Occipital lobe (tissue), 2 donors: ENCODE measurements around the gene BIN2. TPM values are rescaled to one million over a fixed set of nuclear protein-coding genes. Genes with fewer than 3 reads are reported as not detected.
"Not testable (repeated sequence)": the region's sequence is repeated elsewhere in the genome, so short reads cannot be mapped to it uniquely, and the experiment has no call there.

Experiments used
- DNase-seq: peaks from one replicate; lab custom pipeline; 2025; lab: John Stamatoyannopoulos, UW
- total RNA-seq: library from RNA; depleted of rRNA; stranded (reverse); fragments of >200 nt; gene quantifications from one replicate; pipeline ENCODE4 v1.2.3, GENCODE V29; 2014

Gene BIN2
- total RNA-seq, 1 donor from 2014 or later: 2.2 TPM

DNA sequence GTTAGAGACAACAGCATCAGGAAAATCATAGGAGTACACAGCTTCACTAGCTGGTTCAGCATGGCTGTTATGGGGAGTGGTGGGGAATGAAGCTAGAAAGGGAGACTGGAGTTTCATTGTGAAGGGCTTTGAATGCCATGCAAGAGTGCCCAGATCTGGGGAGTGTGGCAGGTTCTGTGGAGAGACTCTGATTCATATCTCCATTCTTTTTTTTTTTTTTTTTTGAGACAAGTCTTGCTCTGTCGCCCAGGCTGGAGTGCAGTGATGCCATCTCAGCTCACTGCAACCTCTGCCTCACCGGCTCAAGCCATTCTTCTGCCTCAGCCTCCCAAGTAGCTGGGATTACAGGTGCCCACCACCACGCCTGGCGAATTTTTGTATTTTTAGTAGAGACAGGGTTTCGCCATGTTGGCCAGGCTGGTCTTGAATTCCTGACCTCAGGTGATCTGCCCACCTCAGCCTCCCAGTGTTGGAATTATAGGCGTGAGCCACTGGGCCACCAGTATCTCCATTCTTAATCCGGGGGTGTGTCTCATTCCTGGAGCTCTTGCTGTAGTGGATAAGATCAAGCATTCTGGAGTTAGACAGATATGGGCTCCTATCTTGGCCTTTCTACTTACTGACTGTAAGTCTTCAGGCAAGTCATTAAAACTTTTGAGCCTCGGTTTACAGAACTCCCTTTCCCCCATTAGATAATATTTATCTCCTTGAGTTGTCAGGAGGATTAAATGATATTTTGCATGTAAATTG is 5.7 kb downstream of the BIN2 start:
- not testable (repeated sequence) for DNase-seq

DNA sequence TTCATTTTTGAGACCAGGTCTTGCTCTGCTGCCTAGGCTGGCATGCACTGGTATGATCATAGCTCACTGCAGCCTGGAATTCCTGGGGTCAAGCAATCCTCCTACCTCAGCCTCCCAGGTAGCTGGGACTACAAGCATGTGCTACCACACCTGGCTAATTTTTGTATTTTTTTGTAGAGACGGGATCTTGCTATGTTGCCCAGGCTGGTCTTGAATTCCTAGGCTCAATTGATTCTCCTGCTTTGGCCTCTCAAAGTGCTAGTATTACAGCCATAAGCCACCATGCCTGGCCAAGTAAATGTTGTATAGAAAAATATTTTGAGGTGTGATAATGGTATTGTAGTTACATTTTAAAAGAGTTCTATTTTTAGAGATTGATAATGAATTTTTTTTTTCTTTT is 12.6 kb downstream of the BIN2 start:
- DNase-seq: no peak

DNA sequence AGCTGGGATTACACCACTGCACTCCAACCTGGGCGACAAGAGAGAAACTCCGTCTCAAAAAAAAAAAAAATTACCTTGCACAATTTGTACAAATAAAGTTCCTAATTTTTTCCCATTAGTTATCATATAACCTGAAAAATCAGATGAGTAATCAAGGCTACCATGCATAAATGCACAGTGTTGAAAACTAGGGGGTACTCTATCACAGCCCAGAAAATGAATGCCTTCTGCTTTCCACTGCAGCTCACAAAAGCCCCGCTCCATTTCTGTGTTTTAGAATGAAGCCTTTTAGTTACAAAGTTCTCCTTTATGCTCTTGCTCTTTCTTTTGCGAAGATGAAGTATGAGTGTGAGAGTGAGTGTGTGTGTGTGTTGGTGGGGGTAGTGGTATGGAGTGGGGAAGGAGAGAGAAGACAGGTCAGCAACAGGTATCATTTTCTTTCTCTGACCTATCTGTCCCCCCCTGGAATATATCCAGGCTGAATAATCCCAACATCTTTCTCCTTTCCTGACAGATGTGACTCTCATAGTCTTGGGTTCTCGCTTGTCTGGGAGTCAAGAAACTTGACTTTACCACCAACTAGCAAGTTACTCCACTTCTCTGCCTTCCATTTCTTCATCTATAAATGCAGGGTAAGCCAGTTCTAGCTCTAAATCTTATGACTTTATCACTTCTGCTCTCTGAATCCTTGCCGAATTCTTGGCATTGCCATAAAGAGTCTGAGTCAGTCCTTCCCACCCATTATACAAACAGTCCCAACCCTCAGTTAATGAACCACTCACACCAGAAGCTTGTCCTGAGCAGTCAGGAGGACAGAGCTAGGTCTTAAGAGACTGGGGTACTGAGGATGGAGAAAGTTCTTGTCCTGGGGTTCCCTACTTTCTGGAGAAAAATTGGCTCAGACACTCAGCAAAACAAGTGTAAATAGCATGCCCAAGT is 16.1 kb downstream of the BIN2 start:
- DNase-seq: no peak

DNA sequence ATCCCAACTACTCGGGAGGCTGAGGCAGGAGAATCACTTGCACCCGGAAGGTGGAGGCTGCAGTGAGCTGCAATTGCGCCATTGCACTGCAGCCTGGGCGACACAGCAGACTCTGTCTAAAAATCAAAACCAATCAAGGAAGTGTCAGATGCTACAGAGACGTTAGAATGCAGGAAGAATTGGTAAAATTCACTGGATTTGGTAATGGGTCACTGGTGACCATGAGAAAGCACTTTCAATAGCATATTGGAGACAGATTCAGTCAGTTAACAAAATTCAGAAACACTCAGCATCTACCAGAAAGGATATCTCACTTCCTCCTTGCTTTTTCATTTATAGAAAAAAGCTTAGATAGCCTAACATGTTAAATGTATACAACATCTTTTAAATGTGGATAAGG is 17.5 kb downstream of the BIN2 start:
- DNase-seq: no peak

DNA sequence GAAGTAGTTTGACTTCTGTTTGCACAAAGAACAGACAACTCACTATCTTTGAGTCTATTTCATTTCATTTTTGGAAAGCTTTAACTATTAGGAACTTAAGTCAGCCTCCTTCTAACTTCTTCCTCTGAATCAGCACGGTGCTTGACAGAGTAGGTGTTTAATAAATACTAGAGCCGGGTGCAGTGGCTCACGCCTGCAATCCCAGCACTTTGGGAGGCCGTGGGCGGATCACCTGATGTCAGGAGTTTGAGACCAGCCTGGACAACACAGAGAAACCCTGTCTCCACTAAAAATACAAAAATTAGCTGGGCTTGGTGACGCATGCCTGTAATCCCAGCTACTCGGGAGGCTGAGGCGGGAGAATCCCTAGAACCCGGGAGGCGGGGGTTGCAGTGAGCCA is 23.2 kb downstream of the BIN2 start:
- not testable (repeated sequence) for DNase-seq

DNA sequence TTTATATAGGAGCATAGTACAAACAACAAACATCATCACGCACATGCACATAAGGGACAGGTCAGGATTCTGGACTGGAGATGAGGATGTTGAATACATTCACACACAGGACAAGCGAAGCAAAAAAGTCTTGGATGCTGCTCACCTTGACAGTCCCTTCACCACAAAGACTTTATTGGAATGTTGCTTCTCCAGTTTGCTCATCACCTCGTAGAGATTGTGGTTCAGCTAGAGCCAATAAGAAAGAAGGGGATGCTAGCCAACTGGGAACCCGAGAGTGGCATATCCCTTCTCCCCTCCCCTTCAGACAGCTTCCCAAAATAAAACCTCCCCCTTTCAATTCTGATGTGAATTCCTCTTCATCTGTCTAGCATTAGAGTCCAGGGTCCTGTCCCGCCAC is 28.3 kb downstream of the BIN2 start:
- DNase-seq: no peak

DNA sequence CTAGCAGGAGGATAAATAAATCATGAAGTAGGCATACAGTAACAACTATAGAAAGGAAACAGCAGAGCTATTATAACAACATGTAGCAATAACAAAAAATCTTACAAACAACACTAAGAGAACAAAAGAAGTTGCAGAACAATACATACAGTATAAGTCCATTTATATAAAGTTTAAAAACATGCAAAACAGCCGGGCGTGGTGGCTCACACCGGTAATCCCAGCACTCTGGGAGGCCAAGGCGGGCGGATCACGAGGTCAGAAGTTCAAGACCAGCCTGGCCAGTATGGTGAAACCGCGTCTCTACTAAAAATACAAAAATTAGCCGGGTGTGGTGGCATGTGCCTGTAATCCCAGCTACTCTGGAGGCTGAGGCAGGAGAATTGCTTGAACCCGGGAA is 29.9 kb downstream of the BIN2 start:
- not testable (repeated sequence) for DNase-seq

DNA sequence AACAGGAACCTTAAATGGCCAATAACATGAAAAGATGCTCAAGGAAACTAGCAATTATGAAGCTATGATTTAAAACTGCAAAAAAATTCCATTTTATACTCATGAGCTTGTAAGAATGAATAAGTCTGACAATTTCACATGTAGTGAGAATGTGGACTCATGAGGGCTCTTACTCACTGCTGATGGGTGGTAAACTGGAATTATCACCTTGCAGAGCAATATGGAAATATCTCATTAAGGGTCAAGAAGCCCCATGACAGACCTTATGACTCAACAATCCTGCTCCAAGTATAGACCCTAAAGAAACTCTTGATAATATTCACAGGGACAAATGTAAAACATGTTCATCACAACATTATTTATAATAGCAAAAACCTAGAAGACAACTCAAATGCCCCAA is 30.3 kb downstream of the BIN2 start:
- no peak for DNase-seq

DNA sequence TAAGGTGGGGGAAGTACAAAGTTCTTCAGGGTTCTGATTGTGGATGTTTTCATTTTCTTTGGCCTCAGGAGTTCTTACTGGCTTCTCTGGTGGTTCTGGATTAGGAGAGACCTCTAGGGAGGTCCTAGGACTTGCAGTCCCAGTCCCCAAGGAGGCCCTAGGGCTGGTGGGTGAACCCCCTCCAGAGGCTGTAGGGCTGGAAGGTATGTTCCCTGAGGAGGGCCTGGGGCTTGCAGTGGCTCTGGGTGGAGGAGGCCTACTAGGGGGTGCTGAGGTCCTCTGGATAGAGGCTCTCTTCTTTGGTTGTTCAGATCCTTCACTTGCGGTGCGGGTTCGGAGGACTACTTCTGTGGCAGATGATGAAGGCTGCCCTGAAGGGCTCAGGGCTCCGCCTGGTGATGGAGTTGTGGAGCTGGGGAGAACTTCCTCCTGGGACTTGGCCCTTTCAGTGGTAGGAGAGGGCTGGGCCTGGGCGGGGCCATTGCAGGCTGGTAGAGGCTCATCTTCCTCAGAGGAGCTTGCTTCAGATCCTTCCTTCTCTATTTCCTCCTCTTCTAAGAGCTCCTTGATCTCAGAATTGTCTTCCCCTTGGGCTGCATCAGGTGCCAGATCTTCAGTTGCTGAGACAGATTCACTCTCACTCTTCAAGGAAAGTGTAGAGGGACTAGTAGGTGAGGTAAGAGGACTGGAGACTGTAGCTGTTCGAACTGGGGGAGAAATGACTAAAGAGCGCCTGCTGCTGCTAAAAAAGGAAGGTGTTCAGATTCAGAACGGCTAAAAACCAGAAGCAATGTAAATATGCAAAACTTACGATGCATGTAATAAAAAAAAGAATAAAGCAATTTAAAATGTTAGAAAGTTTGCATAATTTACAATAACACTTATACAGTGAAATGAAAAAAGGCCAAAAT is 32.1 kb downstream of the BIN2 start:
- DNase-seq: not testable (repeated sequence)

DNA sequence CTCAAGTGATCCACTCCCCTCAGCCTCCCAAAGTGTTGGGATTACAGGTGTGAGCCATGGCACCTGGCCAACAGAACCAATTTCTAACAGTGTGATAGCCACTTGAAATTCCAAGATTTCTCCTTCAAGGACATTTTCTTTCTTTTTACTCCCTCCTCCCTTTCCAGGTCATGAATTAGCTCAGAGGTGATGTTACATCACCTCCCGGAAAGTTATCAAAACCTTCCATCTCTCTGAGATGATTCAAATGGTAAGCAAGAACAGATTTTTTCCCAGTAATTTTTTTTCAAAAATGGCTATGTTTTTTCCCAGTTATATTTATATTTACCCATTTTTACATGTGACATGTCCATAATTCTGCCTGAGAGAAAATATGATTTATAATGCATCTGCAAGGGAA is 38.1 kb downstream of the BIN2 start:
- DNase-seq: no peak

DNA sequence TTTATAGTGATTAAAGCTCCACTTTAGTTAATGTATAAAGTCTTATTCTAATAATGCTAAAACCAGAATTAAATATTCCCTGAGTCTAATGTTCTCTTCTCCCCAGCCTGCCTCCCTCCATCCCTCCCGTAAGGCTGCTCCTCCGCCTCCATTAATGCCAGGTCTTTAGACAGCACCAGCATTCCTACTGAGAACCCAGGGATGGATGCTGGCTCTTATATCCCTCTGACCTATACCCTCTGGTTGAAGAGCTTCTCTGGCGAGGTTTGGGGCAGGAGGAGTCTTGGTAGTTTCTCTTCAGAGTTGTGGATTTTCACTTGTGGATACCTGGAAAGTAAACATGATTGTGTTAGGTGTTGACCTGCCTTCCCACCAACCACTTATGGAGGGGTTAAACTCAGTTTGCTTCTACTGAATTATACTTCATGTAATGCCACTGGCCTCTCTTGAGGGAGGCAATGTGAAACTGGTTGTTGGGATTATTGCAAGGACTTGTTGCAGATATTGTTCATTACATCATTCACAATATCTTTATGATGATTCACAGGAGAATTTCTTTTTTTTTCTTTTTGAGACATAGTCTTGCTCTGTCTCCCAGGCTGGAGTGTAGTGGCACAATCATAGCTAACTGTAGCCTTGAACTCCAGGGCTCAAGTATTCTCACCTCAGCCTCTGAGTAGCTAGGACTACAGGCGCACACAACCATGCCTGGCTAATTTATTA is 42.6 kb downstream of the BIN2 start:
- no peak for DNase-seq

DNA sequence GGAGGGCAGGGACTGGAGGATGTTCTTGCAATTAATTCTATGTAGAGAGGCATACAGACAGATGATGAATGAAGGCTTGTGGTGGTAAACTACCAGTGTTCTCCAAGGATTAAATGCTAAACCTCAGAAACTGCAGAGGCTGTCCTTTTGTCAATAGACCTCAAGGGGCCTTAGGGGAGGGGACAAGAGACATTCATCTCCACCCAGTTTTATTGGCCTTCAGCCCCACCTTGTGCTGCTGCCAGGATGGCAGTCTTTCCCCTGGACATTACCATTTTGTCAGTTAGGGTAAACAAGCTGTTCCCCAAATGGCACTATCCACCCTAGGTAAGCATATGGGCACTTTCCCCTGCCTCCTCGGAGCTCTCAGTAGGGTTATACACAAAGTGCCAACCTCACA is 48.9 kb downstream of the BIN2 start:
- DNase-seq: no peak

DNA sequence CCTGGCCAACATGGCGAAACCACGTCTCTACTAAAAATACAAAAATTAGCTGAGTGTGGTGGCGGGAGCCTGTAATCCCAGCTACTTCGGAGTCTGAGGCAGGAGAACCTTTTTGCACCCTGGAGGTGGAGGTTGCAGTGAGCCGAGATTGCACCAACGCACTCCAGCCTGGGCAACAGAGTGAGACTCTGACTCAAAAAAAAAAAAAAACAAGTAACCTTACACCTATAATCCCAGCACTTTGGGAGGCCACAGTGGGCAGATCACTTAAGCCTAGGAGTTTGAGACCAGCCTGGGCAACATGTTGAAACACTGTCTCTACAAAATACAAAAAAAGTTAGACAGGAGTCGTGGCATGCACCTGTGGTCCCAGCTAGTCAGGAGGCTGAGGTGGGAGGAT is 51.2 kb downstream of the BIN2 start:
- not testable (repeated sequence) for DNase-seq

DNA sequence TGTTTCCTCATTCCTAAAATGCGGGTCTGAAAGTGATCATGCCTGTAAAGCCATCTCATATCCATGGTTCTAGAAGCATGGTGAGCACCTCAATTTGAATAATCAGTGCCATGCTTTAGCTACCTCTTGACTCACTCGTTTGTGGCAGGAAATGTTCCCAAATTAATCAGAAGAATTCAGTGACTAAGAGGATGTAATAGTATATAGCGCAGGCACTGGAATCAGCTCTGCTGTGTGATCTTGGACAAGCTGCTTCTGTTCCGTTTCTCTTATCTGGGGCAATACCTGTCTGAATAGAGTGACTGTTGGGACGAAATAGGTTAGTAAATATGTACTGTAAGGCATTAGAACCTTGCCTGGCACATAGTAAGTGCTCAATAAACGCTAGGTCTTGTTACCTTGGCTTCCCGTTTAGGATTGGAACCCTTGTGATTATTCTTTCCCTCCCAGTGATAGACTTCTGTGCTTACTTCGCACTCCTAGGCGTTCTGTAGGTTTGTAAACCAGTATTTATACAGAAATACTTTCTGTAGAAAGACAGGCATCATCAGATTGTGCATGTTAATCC is 52.9 kb downstream of the BIN2 start:
- no peak for DNase-seq

DNA sequence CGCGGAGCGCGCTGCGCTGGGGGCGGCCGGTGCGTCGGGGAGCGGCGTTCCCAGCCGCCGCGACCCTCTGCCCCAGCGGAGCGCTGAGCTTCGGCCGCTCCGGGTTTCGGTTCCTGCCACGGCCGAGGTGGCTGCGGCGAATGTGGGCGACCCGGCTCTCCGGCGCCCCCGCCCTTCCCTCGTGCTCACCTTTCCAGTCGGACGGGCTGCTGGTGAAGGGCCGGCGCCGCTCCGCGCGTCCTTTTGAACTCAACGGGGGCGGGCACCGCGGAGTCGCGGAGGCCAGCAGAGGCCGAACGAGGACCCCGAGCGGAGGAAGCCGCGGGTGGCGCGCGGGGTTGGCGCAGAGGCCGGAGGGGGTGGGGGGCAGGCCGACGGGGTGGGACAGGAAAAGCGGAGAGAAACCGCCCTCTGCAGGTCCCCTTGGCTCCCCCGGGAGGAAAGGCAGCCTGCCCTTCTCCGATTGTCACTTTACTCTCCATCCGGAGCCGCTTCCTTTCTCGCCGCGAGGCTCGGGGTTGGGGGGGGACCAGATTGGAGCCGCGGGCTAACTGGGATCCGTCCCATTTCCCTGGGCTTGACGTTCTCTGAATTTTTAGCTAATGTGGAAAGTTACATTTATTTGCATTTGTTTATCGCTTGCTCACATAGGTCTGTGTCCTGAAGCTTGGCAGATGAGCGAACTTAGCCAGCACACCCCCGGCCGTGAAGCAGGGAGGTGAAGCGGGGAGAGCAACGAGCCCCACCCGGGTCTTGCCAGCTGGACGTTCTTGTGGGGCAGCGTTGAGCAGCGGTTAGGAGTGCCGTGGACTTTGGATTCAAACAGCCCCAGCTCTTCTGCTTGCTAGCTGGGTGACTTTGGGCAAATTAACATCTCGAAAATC is 53.7 kb downstream of the BIN2 start, which contains the start of gene SMAGP:
Gene SMAGP (minus strand): TSS at position 349 of the 884 bp plus-strand sequence. CDS start 1,137 bp downstream, outside the sequence.
- no peak for DNase-seq

DNA sequence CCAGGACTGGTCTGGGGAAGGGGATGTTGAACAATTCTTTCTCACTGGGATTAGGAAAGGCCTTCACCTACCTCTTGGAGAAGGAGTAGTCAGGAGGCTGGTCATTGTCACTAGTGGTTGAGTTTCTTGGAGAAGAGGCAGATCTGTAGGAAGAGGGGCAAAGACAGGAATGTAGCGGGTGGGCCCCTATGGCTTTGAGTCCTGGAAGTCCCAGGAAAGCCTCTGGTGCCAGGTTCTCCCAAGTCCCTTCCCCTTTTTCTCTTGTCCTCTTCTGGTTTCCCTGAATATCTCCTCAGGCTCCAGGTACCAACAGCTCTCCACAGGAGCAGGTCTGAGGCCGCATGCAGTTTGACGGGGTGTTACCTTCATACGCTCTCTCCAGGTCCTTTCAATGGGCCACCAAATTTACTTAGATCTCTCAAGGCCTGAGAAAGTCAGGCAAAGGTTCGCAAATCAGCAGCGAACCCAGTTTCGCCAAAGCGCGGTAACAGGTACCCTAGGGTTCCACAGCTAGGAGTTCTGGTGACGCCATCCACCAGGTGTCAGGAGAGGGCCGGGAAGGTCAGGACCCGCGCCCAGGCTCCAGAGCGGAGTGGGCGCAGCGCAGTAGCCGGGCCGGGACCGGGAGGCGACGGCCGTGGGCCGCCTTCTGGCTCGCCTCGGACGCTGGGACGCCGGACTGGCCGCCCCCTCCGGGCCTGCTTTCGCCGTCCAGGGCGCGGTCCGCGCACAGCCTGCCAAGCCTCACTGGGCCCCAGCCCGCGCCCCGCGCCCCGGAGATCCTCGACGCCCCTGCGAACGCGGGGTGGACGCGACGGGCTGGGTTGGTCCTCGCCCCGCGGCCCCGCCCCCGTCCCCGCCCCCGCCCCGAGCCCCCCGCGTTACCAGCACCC is 54.6 kb downstream of the BIN2 start:
- DNase-seq: no peak

DNA sequence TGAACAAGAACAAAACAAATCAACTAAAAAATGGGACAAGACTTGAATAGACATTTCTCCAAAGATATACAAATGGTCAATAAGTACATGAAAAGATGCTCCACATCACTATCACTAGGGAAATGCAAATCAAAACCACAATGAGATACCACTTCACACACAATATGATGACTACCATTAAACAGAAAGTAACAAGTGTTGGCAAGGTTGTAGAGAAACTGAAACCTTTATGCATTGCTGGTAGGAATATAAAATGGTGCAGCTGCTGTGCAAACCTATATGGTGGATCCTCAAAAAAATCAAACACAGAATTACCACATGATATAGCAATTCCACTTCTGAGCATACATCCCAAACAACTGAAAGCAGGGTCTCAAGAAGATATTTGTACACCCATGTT is 59.0 kb downstream of the BIN2 start:
- no peak for DNase-seq

DNA sequence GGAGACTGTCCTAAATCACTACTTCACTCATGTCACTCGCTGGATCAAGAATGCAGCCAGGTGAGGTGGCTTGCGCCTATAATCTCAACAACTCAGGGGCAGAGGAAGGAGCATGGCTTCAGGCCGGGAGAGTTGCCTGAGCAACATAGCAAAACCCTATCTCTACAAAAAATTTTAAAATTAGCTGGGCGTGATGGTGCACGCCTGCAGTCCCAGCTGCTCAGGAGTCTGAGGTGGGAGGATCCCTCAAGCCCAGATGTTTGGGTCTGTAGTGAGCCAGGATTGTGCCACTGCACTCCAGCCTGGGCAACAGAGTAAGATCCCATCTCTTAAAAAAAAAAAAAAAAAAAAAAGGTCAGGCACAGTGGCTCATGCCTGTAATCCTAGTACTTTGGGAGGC is 59.7 kb downstream of the BIN2 start:
- no peak for DNase-seq
